ENCODE results near the gene HID1. TPM values are rescaled to one million over a fixed set of nuclear protein-coding genes. Genes with fewer than 3 reads are reported as not detected.

The HID1 gene
- total and polyA plus RNA-seq, 9 donors: 1.8 to 21.6 (median 5.2) TPM

DNA sequence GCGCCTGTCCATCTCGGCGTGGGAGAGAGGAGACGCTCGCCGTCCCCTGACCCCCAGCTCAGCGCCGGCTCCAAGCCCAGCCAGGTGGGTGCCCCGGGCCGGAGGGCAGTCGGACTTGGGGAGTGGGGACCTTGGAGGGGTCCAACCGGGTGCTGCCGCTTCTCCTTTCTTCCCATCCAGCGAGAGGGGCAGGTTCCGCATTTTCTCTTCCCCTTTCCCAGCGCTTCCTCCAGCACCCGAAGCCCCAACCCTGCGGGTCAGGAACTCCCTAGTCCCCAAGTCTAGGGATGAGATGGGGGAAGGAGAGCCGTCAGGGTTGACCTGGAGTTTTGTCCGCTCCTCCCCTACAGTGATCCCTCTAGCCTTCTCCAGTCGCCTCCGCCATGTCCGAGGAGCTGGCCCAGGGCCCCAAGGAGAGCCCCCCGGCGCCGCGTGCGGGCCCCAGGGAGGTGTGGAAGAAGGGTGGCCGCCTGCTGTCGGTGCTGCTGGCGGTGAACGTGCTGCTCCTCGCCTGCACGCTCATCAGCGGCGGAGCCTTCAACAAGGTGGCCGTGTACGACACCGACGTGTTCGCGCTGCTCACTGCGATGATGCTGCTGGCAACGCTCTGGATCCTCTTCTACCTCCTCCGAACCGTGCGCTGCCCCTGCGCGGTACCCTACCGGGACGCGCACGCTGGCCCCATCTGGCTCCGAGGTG, 48.2 kb downstream of the HID1 start, which contains the start of gene OTOP2:
Gene OTOP2, plus strand, starts transcription at position 24 of the 699 bp plus-strand sequence. Its CDS starts 360 bp downstream, at position 384.
- intact Hi-C loops (cut with DNase I): no loop called here
- H3K27me3 ChIP-seq: peaks cover 4% of the 10 kb centered on the region

DNA sequence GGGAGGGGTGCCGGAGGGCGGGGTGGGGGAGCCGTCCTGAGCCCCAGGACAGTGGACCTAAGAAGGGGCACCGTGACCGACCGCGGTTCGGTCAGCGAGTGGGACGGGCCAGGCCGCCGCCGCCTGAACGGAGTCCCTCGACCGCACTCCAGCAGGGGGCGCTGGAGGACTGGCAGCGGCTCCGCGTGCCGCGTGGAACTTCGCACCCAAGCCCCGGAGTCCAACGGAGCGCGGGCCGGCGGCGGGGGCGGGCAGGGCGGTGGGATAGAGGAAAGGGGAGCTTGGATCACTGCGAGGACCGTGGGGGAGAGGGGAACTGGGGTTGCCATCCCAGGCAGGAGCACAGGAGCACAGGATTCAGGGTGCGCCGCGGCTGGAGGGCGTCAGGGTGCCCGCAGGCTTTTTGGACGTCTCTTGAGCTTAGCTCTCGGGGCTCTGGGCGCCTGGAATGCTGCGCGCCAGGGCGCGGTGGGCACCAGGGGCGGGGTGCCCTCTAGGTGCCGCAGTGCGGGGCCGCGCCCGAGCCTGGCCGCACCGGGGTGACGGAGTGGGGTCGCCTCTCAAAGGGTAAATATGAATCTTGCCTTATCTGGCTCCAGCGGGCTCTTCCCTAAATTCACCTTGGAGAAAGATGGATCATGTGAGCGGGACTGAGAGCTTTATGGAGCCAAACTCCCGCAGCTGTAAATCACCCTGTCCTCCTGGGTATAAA, 48.9 kb downstream of the HID1 start:
- H3K27ac ChIP-seq: no peak overlapping the region
- 1 to 2% (median 1%) methylated on average over 41 to 59 of the region's 59 CpGs for WGBS, 3 donors
- intact Hi-C loops (cut with DNase I): no loop called here
- no peaks in the 10 kb centered on the region for H3K9me3 ChIP-seq
- peak; percentile 56 to 78 (median 63) for DNase-seq
- H3K4me1 ChIP-seq (ENCODE audit: insufficient read depth): peaks cover 6% of the 10 kb centered on the region
- peaks cover 4% of the 10 kb centered on the region for H3K27me3 ChIP-seq
- peak overlapping the region; percentile 31 for H3K4me3 ChIP-seq
- no peaks in the 10 kb centered on the region for H3K36me3 ChIP-seq
- TF ChIP-seq, protein P1, sequence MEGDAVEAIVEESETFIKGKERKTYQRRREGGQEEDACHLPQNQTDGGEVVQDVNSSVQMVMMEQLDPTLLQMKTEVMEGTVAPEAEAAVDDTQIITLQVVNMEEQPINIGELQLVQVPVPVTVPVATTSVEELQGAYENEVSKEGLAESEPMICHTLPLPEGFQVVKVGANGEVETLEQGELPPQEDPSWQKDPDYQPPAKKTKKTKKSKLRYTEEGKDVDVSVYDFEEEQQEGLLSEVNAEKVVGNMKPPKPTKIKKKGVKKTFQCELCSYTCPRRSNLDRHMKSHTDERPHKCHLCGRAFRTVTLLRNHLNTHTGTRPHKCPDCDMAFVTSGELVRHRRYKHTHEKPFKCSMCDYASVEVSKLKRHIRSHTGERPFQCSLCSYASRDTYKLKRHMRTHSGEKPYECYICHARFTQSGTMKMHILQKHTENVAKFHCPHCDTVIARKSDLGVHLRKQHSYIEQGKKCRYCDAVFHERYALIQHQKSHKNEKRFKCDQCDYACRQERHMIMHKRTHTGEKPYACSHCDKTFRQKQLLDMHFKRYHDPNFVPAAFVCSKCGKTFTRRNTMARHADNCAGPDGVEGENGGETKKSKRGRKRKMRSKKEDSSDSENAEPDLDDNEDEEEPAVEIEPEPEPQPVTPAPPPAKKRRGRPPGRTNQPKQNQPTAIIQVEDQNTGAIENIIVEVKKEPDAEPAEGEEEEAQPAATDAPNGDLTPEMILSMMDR (IDR thresholded peaks at IDR 0.05): no peak
- no peak for TF ChIP-seq EP300 (IDR thresholded peaks at IDR 0.05)

More for the DNA sequence above, 48.2 kb downstream of the HID1 start, which contains the start of gene OTOP2:
- Histone ChIP-seq H3K36me3 (no peaks in the 10 kb centered on the region), H3K4me1 (ENCODE audit: insufficient read depth) (peaks cover 6% of the 10 kb centered on the region), H3K4me3 (peak within 1 kb of the TSS; percentile 31), H3K9me3 (no peaks in the 10 kb centered on the region), H3K27ac (no peak within 1 kb of the TSS)
- DNase-seq: no peak
- TF ChIP-seq EP300 (IDR thresholded peaks at IDR 0.05) (no peak), POLR2A (IDR thresholded peaks at IDR 0.05) (no peak)
- TF ChIP-seq, protein P1 (IDR thresholded peaks at IDR 0.05): no peak
- WGBS, 3 donors: 1 to 2% (median 1%) methylated on average over 39 to 54 of the region's 54 CpGs

DNA sequence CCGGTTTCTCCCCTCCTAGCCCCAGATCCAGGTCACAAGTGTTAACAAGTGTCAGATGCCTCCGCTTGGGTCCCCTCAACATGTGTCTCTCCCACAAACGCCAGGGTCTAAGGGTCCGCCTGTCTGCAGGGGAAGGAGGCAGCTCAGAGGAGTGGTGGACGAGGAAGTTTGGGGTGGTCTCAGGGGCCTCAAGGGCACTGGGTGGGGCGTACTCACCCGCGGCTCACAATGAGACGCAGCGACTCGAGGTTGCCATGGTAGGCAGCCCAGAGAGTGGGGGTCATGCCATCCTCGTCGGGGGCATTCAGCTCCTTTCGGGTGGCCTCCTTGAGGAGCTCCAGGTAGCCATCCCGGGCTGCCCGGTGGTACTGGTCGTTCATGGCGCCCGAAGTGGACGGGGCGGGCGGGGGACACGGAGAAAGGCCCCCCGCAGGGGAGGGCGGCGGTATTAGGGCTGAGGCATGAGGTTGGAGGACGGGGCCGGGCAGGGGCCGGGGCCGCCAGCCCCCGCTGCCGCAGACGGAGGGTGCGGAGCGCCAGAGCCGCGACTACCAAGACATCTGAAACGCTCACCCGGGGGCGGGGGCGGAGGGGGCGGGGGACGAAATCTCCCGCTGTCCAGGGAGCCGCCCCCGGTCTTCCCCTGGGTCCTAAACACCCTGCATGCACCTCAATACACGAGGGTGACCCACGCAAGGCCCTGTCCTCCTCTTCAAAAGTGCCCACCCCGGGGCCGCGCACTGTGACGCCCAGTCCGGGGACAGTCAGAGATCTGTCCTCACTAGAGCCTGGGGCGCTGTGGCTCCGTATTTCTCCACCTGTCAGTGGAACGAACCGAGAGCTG, 49.6 kb downstream of the HID1 start, which contains the start of gene USH1G:
Gene USH1G, minus strand, starts transcription at position 562 of the 844 bp plus-strand sequence. Its CDS starts 182 bp downstream, at position 380.
- intact Hi-C loops (cut with DNase I): no loop called here

More for the DNA sequence above, 49.6 kb downstream of the HID1 start, which contains the start of gene USH1G:
- no peaks in the 10 kb centered on the region for H3K9me3 ChIP-seq
- peak in 3 of 5 donors; percentile 25 to 52 (median 26) for DNase-seq
- 4 to 6% (median 5%) methylated on average over 43 to 57 of the region's 57 CpGs for WGBS, 3 donors
- peaks cover 6% of the 10 kb centered on the region for H3K4me1 ChIP-seq (ENCODE audit: insufficient read depth)
- H3K27ac ChIP-seq: peak within 1 kb of the TSS in 1 of 2 donors; percentile 38
- H3K27me3 ChIP-seq: peaks cover 4% of the 10 kb centered on the region
- H3K4me3 ChIP-seq: peak within 1 kb of the TSS; percentile 31
- H3K36me3 ChIP-seq: no peaks in the 10 kb centered on the region
- TF ChIP-seq, protein P1 (IDR thresholded peaks at IDR 0.05): no peak
- TF ChIP-seq POLR2A (IDR thresholded peaks at IDR 0.05) (no peak), EP300 (IDR thresholded peaks at IDR 0.05) (no peak)
